GM12878 (cell line): Measurements from ENCODE around the gene NRN1L. TPM values are rescaled to one million over a fixed set of nuclear protein-coding genes. Genes with fewer than 3 reads are reported as not detected.

Experiments used
- ATAC-seq: fragments of 200-7000 bp; cut with Tn5 transposase; 3 replicates; pipeline ENCODE4 v1.9.1; 2020; ENCODE audit warnings: mild to moderate bottlenecking, moderate library complexity
- BruUV-seq: library from RNA; stranded (reverse); fragments of 400-500 nt; replicated peaks from 2 replicates; lab custom pipeline; 2021; lab: Mats Ljungman, UMichigan
- CTCF ChIA-PET: fragments of 300-600 bp; sonication (Branson Sonifier 250); formaldehyde crosslinking; extraction: SDS; loops from one replicate; lab custom pipeline; 2021; ENCODE audit warnings: inconsistent platforms; lab: Yijun Ruan, JAX
- POLR2A ChIA-PET: fragments of 350-600 bp; formaldehyde crosslinking; extraction: SDS; loops from one replicate; lab custom pipeline; 2021; ENCODE audit warnings: inconsistent platforms; lab: Charles Lee
- RAD21 ChIA-PET: fragments of 300-600 bp; sonication (Branson Sonifier 250); formaldehyde crosslinking; loops from one replicate; lab custom pipeline; 2023; ENCODE audit warnings: antibody characterized with exemption; ENCODE audit not compliant: unreplicated experiment; lab: Charles Lee
- SMC1A ChIA-PET: fragments of 300-600 bp; sonication (Branson Sonifier 250); formaldehyde crosslinking; loops from one replicate; lab custom pipeline; 2023; ENCODE audit not compliant: unreplicated experiment, uncharacterized antibody; lab: Charles Lee
- DNase-seq: peaks from one replicate; pipeline ENCODE4 v3.0.0-alpha.2; 2011; ENCODE audit warnings: low read depth, low spot score
- FAIRE-seq: peaks from 3 replicates; lab custom pipeline; 2011; peaks lifted over from hg19 to GRCh38; lab: Jason Lieb, UNC
- H2AFZ ChIP-seq: 2 replicates; pipeline ENCODE4 v1.6.0; 2011; ENCODE audit warnings: low read depth, low read length, control low read depth; ENCODE audit not compliant: control insufficient read depth
- H3K27ac ChIP-seq: 2 replicates; pipeline ENCODE4 v1.5.1; 2011; ENCODE audit warnings: control low read depth; ENCODE audit not compliant: control insufficient read depth, insufficient read depth
- H3K27me3 ChIP-seq, 2 experiments: replicated peaks in 1 of 2; 2 replicates each; pipeline versions ENCODE4 v1.6.0 to v1.6.1; 2011; ENCODE audit warnings: low read length in 1 of 2; ENCODE audit not compliant: control insufficient read depth in 2 of 2, insufficient read depth in 2 of 2
- H3K36me3 ChIP-seq, 2 experiments: 2 replicates each; pipeline ENCODE4 v1.5.1; 2011; ENCODE audit warnings: low read length in 1 of 2; ENCODE audit not compliant: control insufficient read depth in 2 of 2, insufficient read depth in 2 of 2
- H3K4me1 ChIP-seq: 2 replicates; pipeline ENCODE4 v1.6.1; 2011; ENCODE audit warnings: mild to moderate bottlenecking, low read length, moderate library complexity, mixed read lengths; ENCODE audit not compliant: control insufficient read depth, insufficient read depth
- H3K4me2 ChIP-seq: 2 replicates; pipeline ENCODE4 v1.6.0; 2011; ENCODE audit warnings: control low read depth; ENCODE audit not compliant: control insufficient read depth, insufficient read depth
- H3K4me3 ChIP-seq: fragments of 200-600 bp; sonication (generic); 2 replicates; pipeline ENCODE4 v1.5.1; 2016
- H3K79me2 ChIP-seq: 2 replicates; pipeline ENCODE4 v1.6.0; 2011; ENCODE audit warnings: low read length; ENCODE audit not compliant: control insufficient read depth, insufficient read depth
- H3K9ac ChIP-seq: 2 replicates; pipeline ENCODE4 v1.8.0; 2011; ENCODE audit warnings: low read length, control low read depth, mixed read lengths; ENCODE audit not compliant: control insufficient read depth, insufficient read depth
- H3K9me3 ChIP-seq: replicated peaks from 3 replicates; pipeline ENCODE4 v1.5.1; 2011; ENCODE audit warnings: mild to moderate bottlenecking, low read length; ENCODE audit not compliant: control insufficient read depth, insufficient read depth
- H4K20me1 ChIP-seq: 2 replicates; pipeline ENCODE4 v1.6.0; 2011; ENCODE audit not compliant: control insufficient read depth, insufficient read depth
- BCL3 ChIP-seq: IDR thresholded peaks from 2 replicates; pipeline ENCODE4 v1.6.1; 2011; ENCODE audit warnings: borderline replicate concordance, low read depth, mild to moderate bottlenecking, moderate library complexity, low read length; ENCODE audit not compliant: insufficient read depth, poor library complexity, severe bottlenecking
- CHD4 ChIP-seq: fragments of 200-600 bp; sonication (generic); IDR thresholded peaks from 2 replicates; pipeline ENCODE4 v1.6.1; 2016; ENCODE audit warnings: mild to moderate bottlenecking
- DPF2 ChIP-seq: fragments of 450-650 bp; IDR thresholded peaks from 2 replicates; pipeline ENCODE4 v1.6.1; 2017; ENCODE audit warnings: mild to moderate bottlenecking
- E2F4 ChIP-seq: IDR thresholded peaks from 2 replicates; pipeline ENCODE4 v1.6.1; 2012; ENCODE audit warnings: low read depth, low read length, improper control_type of control experiment
- FOS ChIP-seq: IDR thresholded peaks from 3 replicates; pipeline ENCODE4 v1.6.1; 2011; ENCODE audit warnings: borderline replicate concordance; ENCODE audit not compliant: insufficient read length; ENCODE audit errors: extremely low read depth
- GABPA ChIP-seq: IDR thresholded peaks from 2 replicates; pipeline ENCODE4 v1.6.1; 2014; ENCODE audit warnings: antibody characterized with exemption, low read depth, mild to moderate bottlenecking, inconsistent platforms
- MYB ChIP-seq: fragments of 150-350 bp; IDR thresholded peaks from 2 replicates; pipeline ENCODE4 v1.6.1; 2014; ENCODE audit warnings: mild to moderate bottlenecking, low read depth, low read length, borderline replicate concordance
- NR2F1 ChIP-seq: fragments of 450-650 bp; conservative IDR thresholded peaks from 2 replicates; pipeline ENCODE4 v1.6.1; 2017; ENCODE audit warnings: mild to moderate bottlenecking
- PAX5 ChIP-seq: IDR thresholded peaks from 2 replicates; pipeline ENCODE4 v1.6.1; 2011; ENCODE audit warnings: low read depth, low read length, borderline replicate concordance
- RBBP5 ChIP-seq: fragments of 200-600 bp; sonication (generic); conservative IDR thresholded peaks from 2 replicates; pipeline ENCODE4 v1.6.1; 2016
- RELA ChIP-seq: fragments of 450-650 bp; IDR thresholded peaks from 2 replicates; pipeline ENCODE4 v1.8.0; 2014; ENCODE audit warnings: borderline replicate concordance; ENCODE audit not compliant: partially characterized antibody
- RELB ChIP-seq: fragments of 450-650 bp; IDR thresholded peaks from 2 replicates; pipeline ENCODE4 v1.6.1; 2017; ENCODE audit warnings: low read depth, mild to moderate bottlenecking, moderate library complexity
- SREBF1 ChIP-seq: IDR thresholded peaks from 2 replicates; pipeline ENCODE4 v1.6.1; 2012; ENCODE audit warnings: mild to moderate bottlenecking, low read length
- STAT1 ChIP-seq: fragments of 450-650 bp; conservative IDR thresholded peaks from 2 replicates; pipeline ENCODE4 v1.6.1; 2014; ENCODE audit warnings: antibody characterized with exemption, mild to moderate bottlenecking
- TAF1 ChIP-seq: IDR thresholded peaks from 2 replicates; pipeline ENCODE4 v1.6.1; 2011; ENCODE audit warnings: mild to moderate bottlenecking, low read depth, low read length, borderline replicate concordance
- ZBTB33 ChIP-seq: fragments of 450-650 bp; IDR thresholded peaks from 2 replicates; pipeline ENCODE4 v1.6.1; 2017; ENCODE audit warnings: mild to moderate bottlenecking
- WGBS: methylation state at CpG from one replicate; pipeline ENCODE4 v1.1.6; 2016; ENCODE audit warnings: low lambda C conversion rate; ENCODE audit not compliant: insufficient replicate concordance, insufficient coverage; ENCODE audit errors: missing lambda C conversion rate; 5-methylcytosine and 5-hydroxymethylcytosine counted together
- in situ Hi-C: fragments of 300-500 bp; cut with MboI; formaldehyde crosslinking; loops from 9 replicates; pipeline ENCODE4 v1.14.3; 2018; ENCODE audit warnings: mixed read lengths
- intact Hi-C: fragments of 100-400 bp; cut with micrococcal nuclease; formaldehyde crosslinking; loops from one replicate; pipeline ENCODE4 v1.14.2; 2022; ENCODE audit not compliant: unreplicated experiment
- polyA plus RNA-seq, 11 experiments: library from polyadenylated mRNA; depleted of rRNA in 4 of 11; unstranded in 6 of 11; stranded (reverse) in 5 of 11; fragments of >200 nt; fragmentation: Nextera tagmentation in 4 of 11; fragmentation: Illumina TruSeq in 1 of 11; extraction: Ambion mirVana in 4 of 11; extraction: Trizol in 1 of 11; gene quantifications; 1 replicate in 1 of 11; 2 replicates in 10 of 11; pipeline versions ENCODE4 v1.2.1 to v1.2.3, GENCODE V29; 2011 to 2016; ENCODE audit warnings: inconsistent platforms in 2 of 11, missing spikeins in 2 of 11, low read depth in 1 of 11
- total RNA-seq, 4 experiments: library from RNA; depleted of rRNA in 3 of 4; stranded (reverse); fragments of >200 nt in 3 of 4; fragmentation: Illumina TruSeq in 1 of 4; extraction: Trizol in 1 of 4; gene quantifications; 2 replicates each; pipeline versions ENCODE4 v1.2.1 to v1.2.3, GENCODE V29; 2013 to 2021

The NRN1L gene
- total and polyA plus RNA-seq, 10 of the 15 experiments (the other 5 are each of a cell fraction or from before 2014, with no cell fraction given) = 0.11 to 0.99 (median 0.28) TPM; not detected in 3

DNA sequence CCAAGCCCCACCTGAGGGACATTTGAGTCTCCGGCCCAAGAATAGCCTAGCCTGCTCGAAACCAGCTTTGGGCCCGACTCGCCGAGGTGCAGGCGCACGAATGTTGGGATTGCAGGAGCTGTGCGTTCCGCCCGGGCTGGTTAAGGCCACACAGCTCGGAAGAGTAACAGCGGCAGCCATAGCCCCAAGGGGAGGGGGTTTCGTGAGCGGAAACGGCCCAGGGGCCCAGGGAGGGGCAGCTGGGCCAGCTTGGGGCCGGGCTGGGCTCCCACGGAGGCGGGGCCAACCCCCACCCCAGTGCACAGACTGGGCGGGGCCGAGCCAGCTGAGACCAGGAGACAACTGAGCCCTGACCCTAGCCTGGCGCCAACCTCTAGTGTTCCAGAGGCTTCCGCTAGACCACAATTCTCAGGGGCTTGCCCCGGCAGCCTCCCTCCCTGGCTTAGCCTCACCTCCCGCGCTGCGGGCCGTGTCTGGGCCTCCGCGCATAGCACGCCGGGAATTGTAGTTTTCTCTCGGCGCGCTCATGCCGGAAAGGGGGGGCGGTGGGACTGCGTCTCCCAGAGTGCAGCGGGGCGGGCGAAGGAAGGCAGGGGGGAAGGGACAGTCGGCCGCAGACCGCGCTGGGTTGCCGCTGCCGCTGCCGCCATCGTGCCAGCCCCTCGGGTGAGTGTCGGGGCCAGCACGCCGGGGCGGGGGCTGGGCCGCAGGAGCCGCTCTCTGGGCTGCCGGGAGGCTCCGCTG, 38.2 kb upstream of the NRN1L start, which contains the start of gene NUTF2:
TSS of gene NUTF2 (plus strand) at position 614 of the 744 bp plus-strand sequence. CDS start 18,198 bp downstream, outside the sequence.
- Histone ChIP-seq H4K20me1 (no peaks in the 10 kb centered on the region), H3K27me3 (no peaks in the 10 kb centered on the region), H3K79me2 (peaks cover 62% of the 10 kb centered on the region), H3K4me2 (peak within 1 kb of the TSS; percentile 90), H3K9me3 (no peaks in the 10 kb centered on the region), H3K36me3 (peaks cover 0 to 7% of the 10 kb centered on the region in 2 experiments; a peak in 2 of 4 replicates), H3K4me1 (peaks cover 28% of the 10 kb centered on the region), H3K9ac (peak within 1 kb of the TSS; percentile 77), H3K27ac (peak within 1 kb of the TSS; percentile 81), H3K4me3 (peak within 1 kb of the TSS; percentile 84), H2AFZ (peak within 1 kb of the TSS; percentile 93)
- no TSS peak for BruUV-seq
- 0% methylated on average over 31 of the region's 57 CpGs for WGBS
- DNase-seq (peak; percentile 85), FAIRE-seq (peak; percentile 72), ATAC-seq (peak; percentile 75)
- intact Hi-C loops (loop anchor here (1.0 to 2.0 kb wide), 3 partner anchors 27 to 284 kb away; partner anchors contain the start of genes CTCF, EDC4 and PSMB10), in situ Hi-C loops (no loop called here)
- ChIA-PET RAD21 (interaction anchor here (0.7 to 1.4 kb wide), 5 partner anchors 37 to 238 kb away, joined by 3 to 4 read pairs (median 3); partner anchors contain the start of genes NFATC3, RANBP10 and TSNAXIP1), CTCF (interaction anchor here (0.7 to 2.8 kb wide), 6 partner anchors 12 to 195 kb away, joined by 3 to 24 read pairs (median 4); no protein-coding TSS in a partner anchor), POLR2A (interaction anchor here (0.7 to 3.3 kb wide), 10 partner anchors 9 to 186 kb away, joined by 3 to 29 read pairs (median 4); partner anchors contain the start of genes ACD, EDC4, RANBP10 and TSNAXIP1), SMC1A (interaction anchor here (0.9 to 1.9 kb wide), 6 partner anchors 10 to 90 kb away, joined by 3 to 8 read pairs (median 4); partner anchors contain the start of genes EDC4 and PSMB10)
- TF ChIP-seq MYB (peak; percentile 15; the same call in 1 of the 2 replicates), STAT1 (peak; percentile 53; the same call in 1 of the 2 replicates), NR2F1 (peak; percentile 90), RBBP5 (no peak), RELB (peak; percentile 80), CHD4 (no peak), GABPA (peak; percentile 77), RELA (peak; percentile 65), PAX5 (peak; percentile 10; the same call in 1 of the 2 replicates), SREBF1 (peak; percentile 84), ZBTB33 (no peak), DPF2 (peak; percentile 22; the same call in 1 of the 2 replicates), FOS (no peak), TAF1 (peak; percentile 68; the same call in 1 of the 2 replicates), E2F4 (peak; percentile 66; the same call in 1 of the 2 replicates), BCL3 (no peak)
